Stimulated activated CD8-positive, alpha-beta memory T cell treated with anti-CD3 and anti-CD28 coated beads, Interleukin-2, amount 100 ng/mL, for 1 hour (primary cell): ENCODE results near the gene RBFOX1.

ENCODE experiments used
- DNase-seq, 2 donors: peaks; one replicate each; pipeline ENCODE4 v3.0.0-alpha.2; 2020; ENCODE audit warnings: low read depth in 2 of 2

Gene RBFOX1

DNA sequence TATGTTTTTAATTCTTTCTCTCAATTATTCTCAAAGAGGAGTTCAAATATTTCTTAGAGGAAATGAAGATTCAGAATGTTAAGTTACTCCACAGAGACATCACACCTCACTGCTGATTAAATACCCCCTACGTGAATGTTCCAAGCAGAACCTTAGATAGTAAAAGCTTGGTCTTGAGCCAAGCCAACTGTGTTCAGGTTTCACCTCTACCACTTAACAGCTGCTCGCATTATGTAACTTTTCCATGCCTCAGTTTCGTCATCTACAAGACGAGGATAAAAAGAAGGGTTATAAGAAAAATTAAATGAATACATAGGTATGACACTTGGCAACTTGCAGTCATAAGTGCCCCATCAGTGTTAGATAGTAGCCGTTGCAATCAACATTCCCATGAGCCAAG lies 356.2 kb downstream of the RBFOX1 start:
- no peak for DNase-seq

DNA sequence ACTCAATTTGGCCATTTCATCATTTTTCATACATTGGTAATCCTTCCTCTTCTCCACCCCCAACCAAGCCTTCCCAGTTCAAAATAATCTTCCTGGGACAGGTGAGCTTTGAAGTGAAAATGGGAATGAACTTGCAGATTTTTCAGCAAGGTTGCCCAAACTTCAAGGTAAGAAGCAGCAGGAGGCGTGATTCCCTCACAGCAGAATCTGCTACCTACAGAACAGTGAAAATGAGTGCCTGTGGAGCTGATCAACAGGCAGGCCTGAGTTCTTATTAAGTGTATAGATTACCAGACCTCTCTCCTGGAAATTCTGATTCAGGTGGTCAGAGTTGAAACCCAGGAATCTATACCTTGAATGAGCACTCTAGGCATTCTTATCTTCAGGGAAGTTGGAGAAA lies 356.6 kb downstream of the RBFOX1 start:
- DNase-seq, result no peak

- no peak for DNase-seq
Measured at GRCh38 chr16:7691533-7691932, 358.9 kb downstream of the RBFOX1 start.

DNA sequence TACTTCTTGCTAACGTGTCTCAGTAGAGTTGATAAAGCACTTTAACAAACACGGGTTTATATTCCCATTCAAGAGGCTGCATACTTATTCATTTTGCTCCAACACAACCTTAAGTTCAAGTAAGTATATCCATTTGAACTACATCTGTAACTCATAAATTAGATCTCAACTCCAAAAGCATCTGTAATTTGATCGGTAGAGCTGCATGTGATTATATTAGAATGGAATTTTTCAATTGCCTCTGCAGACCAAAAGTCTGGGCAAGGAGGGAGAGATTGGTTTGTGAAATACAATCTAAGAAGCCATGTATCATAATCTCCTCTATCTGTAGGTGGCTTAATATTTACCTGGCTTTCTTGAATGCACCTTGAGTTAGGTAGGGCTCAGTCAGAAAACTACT lies 371.0 kb downstream of the RBFOX1 start:
- DNase-seq, result no peak

DNA sequence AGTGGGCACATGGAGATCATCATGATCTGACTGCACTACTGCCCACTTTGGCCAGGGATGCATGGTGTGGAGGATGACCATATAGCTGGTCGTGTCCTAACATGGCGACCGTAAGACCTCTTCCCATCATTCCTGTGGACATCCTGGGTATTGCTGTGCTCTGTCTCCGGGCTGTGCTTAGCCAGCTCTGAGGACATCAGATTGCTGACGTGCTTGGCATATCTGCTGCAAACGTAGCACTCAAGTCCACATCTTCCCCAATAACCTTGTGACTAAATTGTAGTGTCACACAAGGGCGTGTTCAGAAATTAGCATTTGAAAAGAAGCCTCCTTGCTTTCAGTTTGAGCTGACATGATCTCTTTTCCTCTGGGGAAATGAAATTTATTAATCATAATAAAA lies 373.2 kb downstream of the RBFOX1 start:
- DNase-seq, result no peak

GRCh38 chr16:7709186-7709585 lies 376.5 kb downstream of the RBFOX1 start:
- DNase-seq, result no peak

GRCh38 chr16:7713244-7713643 lies 380.6 kb downstream of the RBFOX1 start:
- DNase-seq, result no peak

DNA sequence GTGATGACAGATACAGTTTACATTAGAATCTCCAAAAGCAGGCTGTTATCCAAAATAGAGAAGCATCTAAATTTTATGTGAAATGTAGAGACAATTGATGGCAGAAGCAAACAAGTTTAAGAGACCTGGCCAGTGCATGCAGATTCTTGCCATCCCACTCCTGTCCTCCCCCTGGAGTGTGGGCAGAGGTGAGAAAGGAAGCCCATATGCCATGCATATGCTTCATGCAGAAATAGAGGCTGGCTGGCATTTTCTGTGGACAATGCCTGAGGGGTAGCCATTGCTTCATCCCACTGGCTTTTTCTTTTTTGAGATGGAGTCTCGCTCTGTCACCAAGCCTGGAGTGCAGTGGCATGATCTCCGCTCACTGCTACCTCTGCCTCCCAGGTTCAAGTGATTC lies 382.1 kb downstream of the RBFOX1 start:
- no peak for DNase-seq

DNA sequence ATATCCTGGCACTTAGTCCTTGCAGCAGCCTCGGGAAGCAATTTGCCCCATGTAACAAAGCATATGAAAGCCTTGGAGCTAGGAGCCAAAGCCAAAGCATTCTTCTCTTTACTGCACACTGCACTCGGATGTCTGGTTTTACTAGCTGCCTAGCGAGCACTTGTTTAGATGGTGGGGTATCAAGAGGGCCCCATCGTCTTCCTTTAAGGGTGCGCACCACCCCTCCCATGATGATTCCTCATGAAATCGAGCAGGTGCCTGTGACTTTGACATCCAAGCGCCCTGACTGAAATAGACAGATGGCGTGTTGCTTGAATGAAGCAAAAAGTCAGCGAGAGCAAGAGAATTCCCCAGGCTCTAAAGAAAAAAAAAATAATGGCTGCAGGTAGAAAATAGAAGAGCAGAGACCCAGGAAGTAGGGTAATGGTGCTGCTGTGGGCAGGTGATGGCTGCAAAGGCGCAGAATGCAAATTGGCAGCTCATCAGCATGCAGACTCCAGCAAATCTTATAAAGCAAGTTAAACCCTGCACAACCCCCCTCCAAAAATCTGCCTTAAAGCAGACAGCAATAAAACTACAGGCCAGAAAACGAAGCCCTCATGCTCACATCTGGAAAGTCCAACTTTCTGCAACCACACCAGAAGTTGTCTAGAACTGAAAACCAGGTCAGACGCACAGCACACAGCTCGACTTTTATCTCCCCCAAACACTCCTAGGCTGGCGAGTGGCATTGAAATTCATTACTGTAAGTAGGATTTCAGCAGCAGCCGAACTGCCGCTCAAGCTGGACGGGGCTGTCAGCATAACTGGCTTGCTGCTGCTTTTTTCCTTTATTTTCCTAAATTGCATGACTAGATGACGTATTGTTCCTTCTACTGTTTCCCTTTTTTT lies 384.3 kb downstream of the RBFOX1 start:
- no peak for DNase-seq

DNA sequence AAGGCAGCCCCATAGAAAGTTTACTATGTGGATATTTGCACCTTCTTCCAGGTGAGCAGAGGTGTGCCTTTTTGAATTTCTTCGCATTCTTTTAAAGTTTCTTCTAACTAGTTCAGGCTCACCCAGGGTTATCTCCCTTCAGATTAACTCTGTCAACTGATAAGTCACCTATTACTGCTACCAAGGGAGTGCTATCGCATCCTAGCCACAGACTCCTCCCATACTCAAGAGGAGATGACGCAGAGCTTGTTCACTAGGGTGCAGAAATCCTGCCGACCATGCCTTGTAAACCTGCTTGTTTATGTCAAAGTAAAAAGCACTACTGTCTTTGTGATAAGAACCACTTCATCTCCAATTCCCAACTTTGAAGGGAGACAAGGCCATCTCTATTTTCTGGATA lies 390.1 kb downstream of the RBFOX1 start:
- DNase-seq, result no peak

GRCh38 chr16:7731141-7731540 lies 398.5 kb downstream of the RBFOX1 start:
- no peak for DNase-seq

DNA sequence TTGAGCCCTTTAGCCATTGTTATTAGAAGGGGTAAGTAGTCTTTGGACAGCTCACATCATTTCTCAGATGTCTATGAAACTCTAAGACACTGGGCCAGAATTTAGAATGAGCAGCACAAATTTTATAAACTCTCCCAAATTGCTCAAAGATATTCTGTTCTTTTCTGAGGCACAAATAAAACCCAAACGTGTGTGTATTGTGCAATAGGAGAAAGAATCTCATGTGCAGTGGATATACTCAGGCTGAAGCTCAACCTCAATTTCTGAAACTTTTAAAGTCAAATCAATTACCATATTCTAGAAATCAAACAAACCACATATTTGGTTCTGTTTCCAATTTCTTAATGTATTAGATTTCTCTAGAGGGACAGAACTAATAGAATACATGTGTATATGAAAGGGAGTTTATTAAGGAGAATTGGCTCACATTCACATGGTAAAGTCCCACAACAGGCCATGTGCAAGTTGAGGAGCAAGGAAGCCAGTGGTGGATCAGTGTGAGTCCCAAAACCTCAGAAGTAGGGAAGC lies 403.6 kb downstream of the RBFOX1 start:
- DNase-seq, result no peak

DNA sequence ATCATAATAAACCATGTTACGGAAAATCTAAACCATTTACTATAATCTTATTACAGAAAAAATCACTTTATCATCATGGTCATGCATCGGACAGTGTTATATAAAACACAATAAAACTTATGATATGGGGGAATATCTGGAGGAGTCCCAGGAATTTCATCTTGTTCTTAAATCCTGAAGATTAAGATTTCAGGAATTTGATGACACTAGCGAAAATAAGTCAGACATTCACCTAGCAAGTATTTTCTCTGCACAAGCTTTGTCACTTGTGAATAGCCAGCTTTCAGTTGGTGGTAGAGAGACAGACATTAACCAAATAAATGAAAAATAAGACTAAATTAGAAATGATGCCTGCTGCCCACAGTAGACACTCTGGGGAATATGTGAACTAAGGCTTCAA lies 410.0 kb downstream of the RBFOX1 start:
- no peak for DNase-seq

DNA sequence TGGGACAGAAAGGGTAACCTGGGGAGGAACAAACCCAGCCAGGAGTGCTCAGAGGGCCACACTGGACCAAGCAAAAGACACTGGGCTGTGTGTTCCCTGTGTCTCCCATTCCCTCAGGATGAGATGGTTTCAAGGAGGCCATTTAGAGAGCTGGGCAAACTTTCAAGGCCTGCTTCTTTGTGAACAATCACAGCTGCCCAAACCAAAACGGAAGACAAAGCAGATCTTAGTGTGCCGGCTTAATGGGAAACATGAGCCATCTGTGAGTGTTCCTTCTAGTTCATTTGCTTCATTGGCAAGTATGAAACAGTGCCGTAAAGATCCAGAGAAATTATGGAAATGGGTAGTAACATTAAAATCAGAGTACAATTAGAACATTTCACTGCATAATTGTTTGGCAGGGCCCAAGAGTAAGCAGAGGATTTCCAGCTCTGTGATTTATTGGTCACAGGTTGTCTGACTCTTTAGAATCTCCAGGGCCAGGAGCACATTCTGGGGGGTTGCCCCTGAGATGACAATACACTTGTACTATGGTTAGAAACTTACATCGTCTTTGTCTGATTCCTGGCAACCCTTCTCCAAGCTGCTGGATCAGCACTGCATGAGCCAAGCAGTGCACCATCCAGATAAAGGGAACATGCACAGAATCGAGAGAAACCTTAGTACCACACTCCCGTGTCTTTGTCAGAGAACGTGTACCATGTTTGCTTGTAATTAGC lies 412.1 kb downstream of the RBFOX1 start:
- no peak for DNase-seq

- DNase-seq, result no peak
Measured at GRCh38 chr16:7745276-7745675, 412.6 kb downstream of the RBFOX1 start.

DNA sequence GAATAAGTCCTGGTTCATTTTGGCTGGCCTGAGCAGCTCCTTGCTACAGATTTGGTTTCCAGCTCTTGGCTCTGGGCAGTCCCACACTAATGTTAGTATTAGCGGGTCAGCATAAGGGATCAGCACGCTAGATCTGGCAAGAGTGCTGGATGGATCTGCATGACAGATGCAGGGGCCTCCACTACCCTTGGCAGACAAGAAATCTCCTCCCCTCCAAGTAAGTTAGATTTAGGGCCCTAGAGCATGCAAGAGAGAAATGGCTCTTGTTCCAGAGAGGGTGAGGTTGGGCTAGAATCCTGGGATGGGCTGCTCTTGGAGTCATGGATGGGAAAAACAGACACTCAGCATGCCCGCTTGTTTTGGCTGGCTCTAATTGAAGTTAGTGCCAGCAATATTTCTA lies 414.3 kb downstream of the RBFOX1 start:
- no peak for DNase-seq

DNA sequence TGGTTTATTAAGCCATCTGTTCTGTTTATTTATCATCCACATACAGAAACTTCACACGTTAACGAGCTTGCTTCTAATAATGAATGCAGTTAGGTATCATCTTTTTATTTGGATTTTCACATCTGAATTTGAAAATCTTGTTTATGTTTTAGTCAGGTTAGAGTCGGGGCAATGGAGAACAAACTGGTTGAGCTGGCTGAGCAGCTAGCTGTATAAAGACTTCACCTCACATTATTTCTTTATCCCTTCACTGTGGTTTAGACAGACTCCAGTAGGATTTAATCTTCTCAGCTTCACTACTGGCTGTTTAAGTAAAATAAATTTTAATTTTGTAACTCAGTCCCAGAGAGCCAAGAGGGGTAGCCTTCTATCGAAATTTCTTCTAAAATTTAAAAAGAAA lies 415.9 kb downstream of the RBFOX1 start:
- no peak for DNase-seq

- no peak for DNase-seq
Measured at GRCh38 chr16:7755347-7755882, 422.8 kb downstream of the RBFOX1 start.
